Breast epithelium (tissue), 4 donors: ENCODE results near the gene TMEM45A. TPM values are rescaled to one million over a fixed set of nuclear protein-coding genes. Genes with fewer than 3 reads are reported as not detected.

Experiments
- DNase-seq, 2 donors: peaks; one replicate each; pipeline ENCODE4 v3.0.0-alpha.2; 2019; ENCODE audit warnings: low spot score in 2 of 2
- H3K27ac ChIP-seq, 2 donors: fragments of 200-600 bp; sonication (generic) in 1 of 2; one replicate each; pipeline ENCODE4 v1.5.1; 2016 to 2019; ENCODE audit warnings: mild to moderate bottlenecking in 1 of 2
- H3K27me3 ChIP-seq, 2 donors: fragments of 200-600 bp; sonication (generic) in 1 of 2; one replicate each; pipeline versions ENCODE4 v1.5.1 to v1.6.0; 2017 to 2019; ENCODE audit warnings: control low read depth in 1 of 2, mild to moderate bottlenecking in 1 of 2
- H3K36me3 ChIP-seq: fragments of 200-600 bp; one replicate; pipeline ENCODE4 v1.5.1; 2019
- H3K4me1 ChIP-seq, 2 donors: fragments of 200-600 bp; sonication (generic); one replicate each; pipeline ENCODE4 v1.5.1; 2016 to 2019; ENCODE audit warnings: control low read depth in 1 of 2
- H3K4me3 ChIP-seq, 3 donors: fragments of 200-600 bp; sonication (generic); 1 replicate in 2 of 3; 2 replicates in 1 of 3; pipeline ENCODE4 v1.5.1; 2016 to 2019; ENCODE audit warnings: mild to moderate bottlenecking in 3 of 3, moderate library complexity in 2 of 3
- H3K9me3 ChIP-seq, 2 donors: fragments of 200-600 bp; sonication (generic) in 1 of 2; one replicate each; pipeline ENCODE4 v1.5.1; 2016 to 2019; ENCODE audit warnings: control low read depth in 1 of 2
- POLR2A ChIP-seq: fragments of 450-650 bp; IDR thresholded peaks from one replicate; pipeline ENCODE4 v1.6.1; 2016; ENCODE audit warnings: antibody characterized with exemption, mild to moderate bottlenecking, moderate library complexity
- POLR2AphosphoS5 ChIP-seq, 3 donors: sonication (generic); formaldehyde crosslinking; IDR thresholded peaks; one replicate each; pipeline ENCODE4 v1.6.1; 2017; ENCODE audit warnings: antibody characterized with exemption in 3 of 3
- intact Hi-C: fragments of 100-400 bp; cut with DNase I; formaldehyde crosslinking; loops from one replicate; pipeline ENCODE4 v1.15.1; 2023; ENCODE audit warnings: low total_unique reads
- total RNA-seq, 3 donors: library from RNA; depleted of rRNA; stranded (reverse); fragments of >200 nt; gene quantifications; one replicate each; pipeline ENCODE4 v1.1.0, GENCODE V29; 2016
- TF ChIP-seq, protein P1 (sequence below), 3 donors: fragments of 450-650 bp; IDR thresholded peaks; one replicate each; pipeline ENCODE4 v1.5.1; 2016 to 2017; ENCODE audit warnings: antibody characterized with exemption in 3 of 3, mild to moderate bottlenecking in 3 of 3, moderate library complexity in 3 of 3

Gene TMEM45A
- total RNA-seq, 3 donors from 2014 or later: 19.7 to 24.5 (median 20.9) TPM

DNA sequence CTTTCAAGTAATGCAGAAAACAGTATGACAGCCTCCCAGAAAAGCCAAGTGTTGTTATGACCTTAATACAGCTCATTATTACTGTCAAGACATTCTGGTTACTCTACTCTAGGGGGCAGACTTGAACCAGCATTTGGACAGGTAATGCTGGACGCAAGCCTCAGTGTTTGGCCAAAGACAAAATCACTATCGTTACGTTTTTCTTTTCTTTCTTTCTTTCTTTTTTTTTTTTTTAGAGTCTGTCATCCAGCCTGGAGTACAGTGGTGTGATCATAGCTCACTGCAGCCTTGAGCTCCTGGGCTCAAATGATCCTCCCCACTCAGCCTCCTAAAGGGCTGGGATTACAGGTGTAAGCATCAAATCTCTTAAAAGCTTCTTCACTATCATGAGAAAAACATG is 29.4 kb upstream of the TMEM45A start:
- no peaks in the 10 kb centered on the region for H3K9me3 ChIP-seq
- H3K36me3 ChIP-seq: no peaks in the 10 kb centered on the region
- H3K4me3 ChIP-seq: no peak overlapping the region
- no peak for TF ChIP-seq POLR2AphosphoS5 (IDR thresholded peaks at IDR 0.05)
- TF ChIP-seq, protein P1, sequence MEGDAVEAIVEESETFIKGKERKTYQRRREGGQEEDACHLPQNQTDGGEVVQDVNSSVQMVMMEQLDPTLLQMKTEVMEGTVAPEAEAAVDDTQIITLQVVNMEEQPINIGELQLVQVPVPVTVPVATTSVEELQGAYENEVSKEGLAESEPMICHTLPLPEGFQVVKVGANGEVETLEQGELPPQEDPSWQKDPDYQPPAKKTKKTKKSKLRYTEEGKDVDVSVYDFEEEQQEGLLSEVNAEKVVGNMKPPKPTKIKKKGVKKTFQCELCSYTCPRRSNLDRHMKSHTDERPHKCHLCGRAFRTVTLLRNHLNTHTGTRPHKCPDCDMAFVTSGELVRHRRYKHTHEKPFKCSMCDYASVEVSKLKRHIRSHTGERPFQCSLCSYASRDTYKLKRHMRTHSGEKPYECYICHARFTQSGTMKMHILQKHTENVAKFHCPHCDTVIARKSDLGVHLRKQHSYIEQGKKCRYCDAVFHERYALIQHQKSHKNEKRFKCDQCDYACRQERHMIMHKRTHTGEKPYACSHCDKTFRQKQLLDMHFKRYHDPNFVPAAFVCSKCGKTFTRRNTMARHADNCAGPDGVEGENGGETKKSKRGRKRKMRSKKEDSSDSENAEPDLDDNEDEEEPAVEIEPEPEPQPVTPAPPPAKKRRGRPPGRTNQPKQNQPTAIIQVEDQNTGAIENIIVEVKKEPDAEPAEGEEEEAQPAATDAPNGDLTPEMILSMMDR (IDR thresholded peaks at IDR 0.05): peak; percentile 29 to 86 (median 76)
- no peak overlapping the region for H3K27ac ChIP-seq
- no peak for DNase-seq
- H3K27me3 ChIP-seq: no peaks in the 10 kb centered on the region
- no peaks in the 10 kb centered on the region for H3K4me1 ChIP-seq
- intact Hi-C loops: loop anchor here (2.0 to 5.0 kb wide), 3 partner anchors 44 to 896 kb away; no protein-coding TSS in a partner anchor

DNA sequence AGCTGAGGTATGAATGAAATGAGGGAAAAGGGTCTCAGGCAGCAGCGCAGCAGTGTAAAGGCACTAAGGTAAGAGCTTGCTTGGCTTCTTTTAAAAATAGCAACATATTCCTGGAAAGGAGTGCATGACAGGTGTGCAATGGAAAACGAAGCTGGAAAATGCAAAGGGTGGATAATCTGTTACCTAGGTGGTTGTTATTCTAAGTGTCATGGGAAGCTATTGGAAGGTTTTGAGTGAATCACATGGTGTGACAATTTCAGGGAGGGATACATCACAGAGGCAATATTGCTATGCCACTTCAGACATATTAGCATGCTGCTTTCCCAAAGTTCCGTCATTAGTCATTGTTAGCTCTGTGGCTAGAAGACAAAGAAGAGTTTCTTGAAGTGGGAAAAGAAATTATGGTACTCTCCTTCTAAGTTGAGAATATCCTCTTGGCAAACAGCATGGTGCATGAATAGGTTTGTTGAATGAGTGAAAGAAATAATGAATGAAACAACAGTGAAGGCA is 28.7 kb upstream of the TMEM45A start:
- no peaks in the 10 kb centered on the region for H3K36me3 ChIP-seq
- intact Hi-C loops: loop anchor here (2.0 to 5.0 kb wide), 3 partner anchors 43 to 896 kb away; no protein-coding TSS in a partner anchor
- TF ChIP-seq POLR2A: no peak
- TF ChIP-seq POLR2AphosphoS5 (IDR thresholded peaks at IDR 0.05): no peak
- TF ChIP-seq, protein P1 (IDR thresholded peaks at IDR 0.05): no peak

GRCh38 chr3:100465892-100466777 is 26.3 kb upstream of the TMEM45A start:
- Histone ChIP-seq H3K27me3 (no peaks in the 10 kb centered on the region), H3K36me3 (no peaks in the 10 kb centered on the region), H3K4me1 (no peaks in the 10 kb centered on the region), H3K9me3 (no peaks in the 10 kb centered on the region), H3K27ac (no peak overlapping the region), H3K4me3 (no peak overlapping the region)
- TF ChIP-seq, protein P1 (IDR thresholded peaks at IDR 0.05): no peak
- TF ChIP-seq POLR2AphosphoS5 (IDR thresholded peaks at IDR 0.05): no peak
- no peak for TF ChIP-seq POLR2A
- intact Hi-C loops: no loop called here
- no peak for DNase-seq

More for the DNA sequence above, 28.7 kb upstream of the TMEM45A start:
- Histone ChIP-seq H3K4me3 (no peak overlapping the region), H3K9me3 (no peaks in the 10 kb centered on the region), H3K4me1 (no peaks in the 10 kb centered on the region), H3K27ac (no peak overlapping the region), H3K27me3 (no peaks in the 10 kb centered on the region)
- DNase-seq: no peak

GRCh38 chr3:100467133-100467532 is 25.3 kb upstream of the TMEM45A start:
- intact Hi-C loops: no loop called here
- H3K4me3 ChIP-seq: no peak overlapping the region
- no peaks in the 10 kb centered on the region for H3K27me3 ChIP-seq
- no peaks in the 10 kb centered on the region for H3K4me1 ChIP-seq
- DNase-seq: no peak
- no peaks in the 10 kb centered on the region for H3K36me3 ChIP-seq
- no peaks in the 10 kb centered on the region for H3K9me3 ChIP-seq
- TF ChIP-seq POLR2A: no peak
- TF ChIP-seq POLR2AphosphoS5 (IDR thresholded peaks at IDR 0.05): no peak
- TF ChIP-seq, protein P1 (IDR thresholded peaks at IDR 0.05): no peak
- no peak overlapping the region for H3K27ac ChIP-seq

- H3K27ac ChIP-seq: no peak overlapping the region
- no peak for DNase-seq
- TF ChIP-seq POLR2AphosphoS5 (IDR thresholded peaks at IDR 0.05) (no peak), POLR2A (no peak)
- TF ChIP-seq, protein P1 (IDR thresholded peaks at IDR 0.05): no peak
- H3K9me3 ChIP-seq: no peaks in the 10 kb centered on the region
- H3K4me3 ChIP-seq: no peak overlapping the region
- intact Hi-C loops: no loop called here
- no peaks in the 10 kb centered on the region for H3K4me1 ChIP-seq
- H3K27me3 ChIP-seq: no peaks in the 10 kb centered on the region
- no peaks in the 10 kb centered on the region for H3K36me3 ChIP-seq
Measured at GRCh38 chr3:100468676-100469075, 23.7 kb upstream of the TMEM45A start.
